ENCODE measurements around the gene SHD.
"Not testable (repeated sequence)": the region's sequence is repeated elsewhere in the genome, so short reads cannot be mapped to it uniquely, and the experiment has no call there.

GRCh38 chr19:4286141-4286540 lies 7.1 kb downstream of the SHD start:
- TF ChIP-seq JUNB (IDR thresholded peaks at IDR 0.05; ENCODE audit: unreplicated experiment); POLR2AphosphoS5 (IDR thresholded peaks at IDR 0.05; ENCODE audit: low read depth); CTCF (conservative IDR thresholded peaks at IDR 0.05; ENCODE audit: low read depth in 2 of 2); CREB1 (CRISPR knock-in tag; IDR thresholded peaks at IDR 0.05; ENCODE audit: low read depth); EZH2phosphoT487 (IDR thresholded peaks at IDR 0.05; ENCODE audit: unreplicated experiment); EZH2 (IDR thresholded peaks at IDR 0.05; ENCODE audit: low read depth, unreplicated experiment); ZNF331 (CRISPR knock-in tag; IDR thresholded peaks at IDR 0.05; ENCODE audit: low read depth); ETS1 (IDR thresholded peaks at IDR 0.05); REST (IDR thresholded peaks at IDR 0.05; ENCODE audit: unreplicated experiment); ZNF114 (CRISPR knock-in tag; IDR thresholded peaks at IDR 0.05): not testable (repeated sequence)

Data from GM23338 (cell line).